Left ventricle myocardium superior (tissue), 1 donor: ENCODE measurements around the gene NINL. TPM values are rescaled to one million over a fixed set of nuclear protein-coding genes. Genes with fewer than 3 reads are reported as not detected.
"Not testable (repeated sequence)": the region's sequence is repeated elsewhere in the genome, so short reads cannot be mapped to it uniquely, and the experiment has no call there.

Experiments
- ATAC-seq: fragments of 200-7000 bp; cut with Tn5 transposase; one replicate; pipeline ENCODE4 v1.9.1; 2020; ENCODE audit warnings: mild to moderate bottlenecking, moderate library complexity
- DNase-seq: peaks from one replicate; pipeline ENCODE4 v3.0.0-alpha.2; 2020
- intact Hi-C: fragments of 100-400 bp; cut with micrococcal nuclease; formaldehyde crosslinking; loops from one replicate; pipeline ENCODE4 v1.11.0; 2022
- long read RNA-seq: library from polyadenylated mRNA; unstranded; transcript quantifications from one replicate; pipeline ENCODE4 v2.0.0, GENCODE V29; 2021
- total RNA-seq: library from RNA; stranded (reverse); fragmentation: NEBNext Ultra II Directional; extraction: Animal tissue kit (Norgen Biotek cat#: 25700); gene quantifications from one replicate; pipeline ENCODE4 v1.2.1, GENCODE V29; 2021
- donor health status: DM: no; HTN: yes; CAD: no; lungs with severe emphysema.

NINL gene
- total RNA-seq, result 7.6 TPM
- long read RNA-seq, partial matches to known transcripts, result 5 of 8 reads
- long read RNA-seq, other reads (novel, unspliced or antisense), result 3 of 8 reads

DNA sequence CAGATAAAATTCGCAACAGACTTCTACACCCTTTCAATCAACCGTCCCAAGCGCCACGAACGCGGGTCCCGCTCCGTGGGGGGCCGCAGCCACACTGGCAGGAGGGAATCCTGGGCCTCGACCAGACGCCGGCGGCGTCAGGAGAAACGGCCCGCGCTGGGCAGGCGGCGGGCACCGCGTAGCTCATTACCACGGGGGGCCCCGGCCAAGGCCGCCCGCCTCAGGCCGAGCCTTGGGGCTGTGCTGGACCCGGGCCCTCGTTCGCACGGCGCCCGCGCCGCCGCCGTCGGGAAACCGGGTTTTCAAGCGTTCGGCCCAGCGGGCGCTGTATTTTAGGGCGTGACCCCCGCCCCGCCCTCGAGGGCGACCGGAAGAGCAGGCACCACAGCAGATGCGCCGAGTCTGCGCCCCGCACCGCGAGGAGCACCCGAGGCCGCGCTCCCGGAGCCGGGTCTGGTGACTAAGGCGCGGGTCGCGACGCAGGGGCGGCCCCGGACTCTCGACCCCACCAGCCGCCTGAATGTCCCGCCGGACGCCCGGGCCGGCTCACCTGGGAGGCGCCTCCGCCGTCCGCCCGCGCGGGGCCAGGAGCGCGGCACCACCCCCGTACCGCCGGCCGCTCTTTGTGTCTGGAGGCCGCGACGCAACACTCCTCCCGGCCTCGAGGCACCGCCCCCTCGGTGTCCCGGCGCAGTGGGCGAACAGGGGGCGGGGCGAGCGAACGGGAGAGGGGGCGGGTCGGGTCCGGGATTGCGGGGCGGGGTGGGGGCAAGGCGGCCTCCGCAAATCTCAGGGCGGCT lies at the start of gene NINL:
TSS of gene NINL (minus strand) at position 627 of the 800 bp plus-strand sequence. CDS start 58,944 bp downstream, outside the sequence.
- intact Hi-C loops, result no loop called here
- peak; percentile 78 for DNase-seq

DNA sequence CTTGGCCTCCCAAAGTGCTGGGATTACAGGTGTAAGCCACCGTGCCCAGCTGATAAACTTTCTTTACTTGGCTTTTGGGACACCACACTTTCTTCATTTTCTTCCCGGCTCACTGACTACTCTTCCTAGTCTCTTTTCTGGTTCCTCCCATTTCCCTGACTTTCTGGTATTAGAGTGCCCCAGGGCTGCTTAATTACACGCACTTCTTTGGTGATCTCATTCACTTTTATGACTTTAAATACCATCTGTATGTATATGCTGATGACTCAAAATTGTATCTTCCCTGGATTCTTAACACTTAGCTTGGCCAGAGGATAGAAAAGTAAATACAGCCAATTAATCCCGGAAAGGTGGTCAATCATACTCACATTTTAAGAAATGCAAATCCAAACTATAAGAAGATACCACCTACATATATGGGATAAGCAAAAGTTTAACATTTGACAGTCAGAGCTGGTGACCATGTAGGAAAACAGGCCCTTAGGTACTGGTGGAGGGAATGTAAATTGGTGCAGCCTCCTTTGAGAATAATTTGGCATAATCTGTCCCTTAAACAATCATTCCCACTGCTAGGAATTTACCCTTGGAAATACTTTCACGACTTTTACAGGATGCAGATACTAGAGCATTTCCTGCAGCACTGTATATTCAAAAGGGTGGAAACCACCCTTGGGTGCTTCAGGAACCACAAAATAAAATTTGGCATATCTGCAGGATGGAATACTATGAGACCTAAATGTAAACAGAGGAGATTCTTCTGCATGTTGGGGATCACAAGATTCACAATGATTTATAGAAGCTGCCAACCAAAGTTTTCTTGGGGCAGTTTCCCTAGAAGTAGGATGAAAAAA lies 47.8 kb upstream of the NINL start:
- intact Hi-C loops, result no loop called here
- ATAC-seq (no peak), DNase-seq (no peak)

More for the DNA sequence above, at the start of gene NINL:
- ATAC-seq, result peak; percentile 96

DNA sequence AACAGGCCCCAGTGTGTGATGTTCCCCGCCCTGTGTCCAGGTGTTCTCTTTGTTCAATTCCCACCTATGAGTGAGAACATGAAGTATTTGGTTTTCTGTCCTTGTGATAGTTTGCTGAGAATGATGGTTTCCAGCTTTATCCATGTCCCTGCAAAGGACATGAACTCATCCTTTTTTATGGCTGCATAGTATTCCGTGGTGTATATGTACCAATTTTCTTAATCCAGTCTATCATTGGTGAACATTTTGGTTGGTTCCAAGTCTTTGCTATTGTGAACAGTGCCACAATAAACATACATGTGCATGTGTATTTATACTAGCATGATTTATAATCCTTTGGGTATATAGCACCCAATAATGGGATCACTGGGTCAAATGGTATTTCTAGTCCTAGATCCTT lies 45.3 kb upstream of the NINL start:
- intact Hi-C loops, ATAC-seq, DNase-seq: not testable (repeated sequence)

DNA sequence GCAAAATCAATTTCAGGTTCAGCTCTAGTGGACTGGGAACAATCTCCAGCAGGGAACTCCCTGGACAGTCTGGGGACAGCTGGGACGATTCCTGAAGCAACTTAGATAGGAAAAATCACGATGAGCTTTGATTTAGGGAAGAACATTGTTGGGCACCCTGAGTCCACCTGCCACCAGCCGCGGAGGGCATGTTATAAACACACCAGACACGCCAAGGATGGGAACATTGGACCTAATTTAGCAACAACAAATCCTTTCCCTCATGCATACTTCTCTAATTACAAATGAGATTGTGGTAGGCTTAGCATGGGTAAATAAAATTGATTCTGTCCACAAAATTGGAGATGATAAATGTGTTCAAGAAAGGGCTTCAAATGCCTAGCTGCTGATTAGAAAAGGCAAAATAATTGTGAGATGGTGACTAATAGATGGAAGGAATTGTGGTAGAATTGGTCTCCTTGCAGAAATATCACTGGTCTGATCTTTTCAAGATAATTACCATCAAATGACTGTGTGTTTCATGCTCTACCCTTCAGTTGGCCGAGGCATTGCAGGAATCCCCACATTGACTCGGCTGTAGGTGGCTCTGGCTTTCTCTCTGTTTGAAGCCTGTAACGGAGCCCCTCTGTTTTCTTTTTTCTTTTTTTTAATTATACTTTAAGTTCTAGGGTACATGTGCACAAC lies 44.6 kb upstream of the NINL start:
- intact Hi-C loops, result no loop called here
- ATAC-seq (no peak), DNase-seq (no peak)

DNA sequence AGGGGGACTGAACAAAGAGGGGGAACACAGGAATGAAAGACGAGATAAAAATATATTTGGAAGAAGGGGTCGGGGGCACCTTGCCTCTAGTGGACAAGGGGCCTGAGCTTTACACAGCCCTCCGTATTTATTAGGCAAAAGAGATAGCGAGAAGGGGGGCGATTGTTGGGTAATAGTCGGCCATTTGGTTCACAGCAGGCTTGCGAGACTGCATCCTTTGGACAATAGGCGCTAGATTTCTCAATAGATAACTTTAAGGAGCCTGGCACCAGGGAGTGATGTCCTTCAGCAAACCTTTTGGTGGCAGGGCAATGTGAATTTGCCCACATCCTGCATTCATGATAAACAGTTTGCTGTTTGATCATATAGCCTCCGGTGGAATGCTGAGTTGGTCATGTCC lies 41.4 kb upstream of the NINL start:
- no peak for ATAC-seq
- no peak for DNase-seq
- intact Hi-C loops, result no loop called here

DNA sequence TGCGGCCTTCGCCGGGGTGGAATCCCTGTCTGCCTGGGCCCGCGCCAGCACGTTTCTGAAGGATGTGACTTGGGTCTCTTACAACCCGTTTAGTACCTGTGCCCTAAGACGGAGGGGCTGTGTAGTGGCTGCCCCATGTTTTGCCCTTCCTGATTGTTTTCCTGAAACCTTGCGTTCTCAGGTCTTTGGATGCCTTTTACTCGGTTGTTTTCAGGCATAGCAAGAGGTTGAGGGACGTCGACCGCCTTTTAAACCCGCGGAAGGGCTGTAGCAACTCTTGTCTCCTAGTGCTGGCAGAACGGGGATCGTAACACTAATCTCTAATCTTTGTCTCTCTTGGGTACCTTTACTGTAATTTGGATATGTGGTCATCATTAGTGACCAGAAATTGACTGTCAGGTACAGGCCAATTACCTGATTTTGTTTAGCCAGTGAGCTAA lies 39.2 kb upstream of the NINL start:
- DNase-seq (no peak), ATAC-seq (no peak)
- intact Hi-C loops, result no loop called here

DNA sequence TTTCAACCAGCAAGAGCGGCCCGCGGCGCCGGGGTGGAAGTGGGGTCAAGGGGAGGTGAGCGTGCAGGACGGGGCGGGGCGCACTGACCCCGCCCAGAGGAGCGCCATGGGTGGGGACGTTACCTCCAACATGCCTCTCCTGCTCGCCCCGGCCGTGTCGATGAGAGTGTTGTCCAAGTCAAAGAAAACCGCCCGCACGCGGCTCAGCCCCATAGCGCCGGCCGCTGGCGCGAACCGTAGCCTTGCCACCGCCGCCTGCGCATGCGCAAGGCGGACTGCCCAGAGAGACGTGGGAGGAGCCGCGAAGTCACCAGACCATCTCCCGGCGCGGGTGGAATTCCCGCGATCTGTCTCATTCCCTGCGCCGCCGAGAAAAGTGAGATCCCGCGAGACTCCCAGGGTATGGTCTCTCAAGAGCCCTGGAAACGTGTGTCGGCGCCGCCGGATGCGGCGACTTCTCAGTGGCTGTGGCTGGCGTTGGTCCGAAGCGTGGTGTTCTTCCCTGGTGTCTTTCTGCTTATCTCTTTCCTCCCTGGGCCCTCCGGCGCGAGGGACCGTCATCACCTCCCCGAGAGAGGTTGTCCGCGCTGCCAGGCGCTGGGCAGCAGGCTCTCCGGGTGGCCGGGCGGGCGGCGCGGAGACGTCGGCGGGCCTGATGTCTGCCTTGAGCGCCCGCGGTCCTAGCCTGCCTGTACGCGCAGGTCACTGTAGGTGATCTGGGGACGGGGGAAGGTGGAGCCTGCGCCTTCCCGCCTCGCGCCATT lies 38.6 kb upstream of the NINL start, which contains the start of gene NANP:
TSS of gene NANP (minus strand) at position 279 of the 764 bp plus-strand sequence. CDS start at position 213, 66 bp downstream.
- ATAC-seq, result peak; percentile 95
- intact Hi-C loops, result no loop called here
- peak; percentile 98 for DNase-seq

- ATAC-seq, result peak; percentile 62
- intact Hi-C loops, result no loop called here
- DNase-seq, result peak; percentile 65
Measured at GRCh38 chr20:25623225-25623735, 37.9 kb upstream of the NINL start.

DNA sequence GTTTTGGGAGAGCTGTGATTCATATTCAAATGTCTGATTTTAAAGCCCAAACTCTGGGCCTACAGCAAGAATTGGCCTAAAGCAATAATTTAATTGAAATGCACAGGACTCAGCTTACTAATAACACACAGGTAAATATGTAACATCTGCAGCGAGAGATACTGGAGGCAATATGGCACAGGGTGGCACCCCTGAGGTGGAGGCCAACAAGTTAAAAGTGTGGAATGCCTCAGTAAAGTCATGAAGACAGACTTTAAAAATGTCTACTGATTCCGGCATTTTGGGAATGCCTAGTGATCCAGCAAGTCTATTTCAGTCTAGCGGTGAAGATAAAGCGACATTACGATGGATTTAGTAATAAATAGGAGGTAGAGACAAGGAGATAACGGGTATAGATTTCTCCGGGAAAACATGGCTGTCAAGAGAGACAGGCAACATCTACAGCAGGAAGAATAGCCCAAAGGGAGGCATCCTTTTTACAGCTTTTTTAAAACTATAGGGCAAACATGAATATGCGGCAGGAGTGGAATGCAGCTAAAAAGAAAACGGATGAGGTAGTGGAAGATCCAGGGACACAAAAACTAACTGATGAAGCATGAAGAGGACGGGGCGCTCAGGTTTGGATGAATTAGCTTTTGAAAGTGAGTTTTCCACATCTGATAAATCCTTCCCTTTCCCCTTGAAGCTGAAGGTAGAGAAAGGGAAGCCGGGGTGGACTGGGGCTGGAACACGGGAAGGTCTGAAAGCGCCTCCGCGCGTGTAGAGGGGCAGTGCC lies 37.3 kb upstream of the NINL start:
- no peak for DNase-seq
- intact Hi-C loops, result no loop called here
- no peak for ATAC-seq

DNA sequence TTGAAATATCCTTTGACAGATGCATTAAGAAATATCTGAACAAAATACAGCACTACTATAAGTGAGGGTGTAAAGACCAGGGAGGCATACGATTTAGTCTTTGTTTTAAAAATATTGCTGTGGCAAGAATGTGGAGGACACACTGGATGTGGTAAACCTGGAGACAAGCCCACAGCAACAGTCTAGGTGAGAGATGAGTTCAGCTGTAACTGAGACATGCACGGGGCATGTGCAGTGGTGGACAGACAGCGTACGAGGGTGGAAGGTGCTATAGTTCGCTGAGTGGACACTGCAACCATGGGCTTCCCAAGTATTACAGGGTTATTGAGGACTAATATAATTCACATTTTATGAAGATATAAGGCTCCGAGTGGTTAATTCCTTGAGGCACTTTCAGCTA lies 36.7 kb upstream of the NINL start:
- DNase-seq (no peak), ATAC-seq (no peak)
- intact Hi-C loops, result no loop called here

DNA sequence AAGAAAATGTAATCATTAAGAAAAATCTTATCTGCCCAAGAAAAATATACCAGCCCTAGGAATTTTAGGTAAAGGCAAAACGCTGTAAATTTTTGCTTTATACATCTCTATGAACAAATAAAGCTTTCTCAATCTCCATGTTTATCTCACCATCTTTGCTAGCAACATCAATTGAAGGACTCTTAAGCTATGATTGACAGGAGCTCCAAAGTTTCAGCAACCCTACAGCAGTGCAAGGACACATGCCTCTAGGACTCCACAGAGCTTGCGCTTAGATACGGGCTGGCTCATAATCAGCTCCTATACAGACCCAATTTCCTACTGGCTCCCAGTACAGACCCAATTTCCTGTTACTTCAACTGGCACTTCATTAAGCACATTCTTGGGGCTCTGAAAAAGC lies 34.2 kb upstream of the NINL start:
- no peak for DNase-seq
- ATAC-seq, result no peak
- intact Hi-C loops, result no loop called here

GRCh38 chr20:25608774-25609173 lies 23.4 kb upstream of the NINL start:
- intact Hi-C loops, result no loop called here
- ATAC-seq (no peak), DNase-seq (no peak)

DNA sequence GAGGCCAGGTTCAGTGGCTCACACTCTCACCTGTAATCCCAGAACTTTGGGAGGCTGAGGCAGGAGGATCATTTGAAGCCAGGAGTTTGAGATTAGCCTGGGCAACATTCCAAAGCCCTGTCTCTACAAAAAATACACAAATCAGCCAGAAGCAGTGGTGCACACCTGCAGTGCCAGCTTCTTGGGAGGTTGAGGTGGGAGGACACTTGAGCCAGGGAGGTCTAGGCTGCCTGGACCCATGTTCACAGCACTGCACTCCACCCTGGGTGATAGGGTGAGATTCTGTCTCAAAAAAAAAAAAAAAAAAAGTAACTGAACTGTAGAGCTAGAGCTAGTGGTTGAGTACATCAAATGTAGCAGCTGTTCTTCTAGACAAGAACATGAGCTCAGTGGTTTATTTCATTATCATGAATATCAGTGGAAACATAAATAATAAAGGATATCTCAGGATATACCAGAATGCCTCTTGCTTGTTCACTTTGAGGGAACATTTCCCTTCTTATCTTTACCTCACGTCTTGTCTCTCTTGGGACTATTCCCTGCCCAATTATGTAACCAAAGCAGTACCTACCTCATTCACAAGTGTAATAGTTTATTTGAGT lies 20.9 kb upstream of the NINL start:
- no peak for ATAC-seq
- DNase-seq, result no peak

GRCh38 chr20:25605148-25605547 lies 19.8 kb upstream of the NINL start:
- intact Hi-C loops, result no loop called here
- DNase-seq (no peak), ATAC-seq (no peak)

More for the DNA sequence above, 20.9 kb upstream of the NINL start:
- intact Hi-C loops, result no loop called here

DNA sequence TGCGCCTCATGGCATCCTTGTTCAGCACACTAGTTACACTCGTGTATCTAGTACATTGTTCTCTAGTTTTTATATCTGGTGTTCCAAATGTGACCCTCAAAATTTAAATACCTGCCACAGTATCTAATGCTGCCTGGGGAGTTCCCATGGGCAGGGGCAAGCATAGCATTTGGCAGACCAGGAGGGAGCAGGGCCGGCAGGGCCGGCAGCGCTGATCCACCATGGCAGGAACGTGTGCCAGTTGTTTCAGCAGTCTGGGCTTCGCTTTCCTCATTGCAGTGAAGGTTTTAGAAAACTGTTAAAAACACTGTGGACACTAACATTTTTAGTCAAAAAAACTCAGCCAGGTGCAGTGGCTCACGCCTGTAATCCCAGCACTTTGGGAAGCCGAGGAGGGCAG lies 19.3 kb upstream of the NINL start:
- DNase-seq (no peak), ATAC-seq (no peak)
- intact Hi-C loops, result no loop called here

DNA sequence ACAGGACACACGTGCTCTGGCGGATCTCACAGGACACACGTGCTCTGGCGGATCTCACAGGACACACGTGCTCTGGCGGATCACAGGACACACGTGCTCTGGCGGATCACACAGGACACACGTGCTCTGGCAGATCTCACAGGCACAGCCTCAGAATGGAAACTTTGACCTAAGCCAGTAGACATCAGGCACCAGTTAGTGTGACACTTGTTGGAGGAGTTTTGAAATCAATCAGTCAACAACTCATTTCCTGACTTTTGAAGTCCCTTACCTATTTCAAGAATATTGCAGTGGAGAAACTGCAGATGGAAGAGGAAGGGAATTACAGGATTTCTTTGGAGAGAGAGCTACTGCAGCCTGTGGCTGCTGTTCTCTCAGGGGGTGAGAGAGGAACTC lies 17.6 kb upstream of the NINL start:
- intact Hi-C loops, ATAC-seq, DNase-seq: not testable (repeated sequence)

- intact Hi-C loops, ATAC-seq, DNase-seq: not testable (repeated sequence)
Measured at GRCh38 chr20:25602191-25602913, 17.0 kb upstream of the NINL start.
